Glomerular visceral epithelial cell (primary cell): Measurements from ENCODE around the gene TMEM184C.

Experiments
- DNase-seq: peaks from one replicate; pipeline ENCODE4 v3.0.0-alpha.2; 2016; ENCODE audit errors: extremely low spot score

Gene TMEM184C

DNA sequence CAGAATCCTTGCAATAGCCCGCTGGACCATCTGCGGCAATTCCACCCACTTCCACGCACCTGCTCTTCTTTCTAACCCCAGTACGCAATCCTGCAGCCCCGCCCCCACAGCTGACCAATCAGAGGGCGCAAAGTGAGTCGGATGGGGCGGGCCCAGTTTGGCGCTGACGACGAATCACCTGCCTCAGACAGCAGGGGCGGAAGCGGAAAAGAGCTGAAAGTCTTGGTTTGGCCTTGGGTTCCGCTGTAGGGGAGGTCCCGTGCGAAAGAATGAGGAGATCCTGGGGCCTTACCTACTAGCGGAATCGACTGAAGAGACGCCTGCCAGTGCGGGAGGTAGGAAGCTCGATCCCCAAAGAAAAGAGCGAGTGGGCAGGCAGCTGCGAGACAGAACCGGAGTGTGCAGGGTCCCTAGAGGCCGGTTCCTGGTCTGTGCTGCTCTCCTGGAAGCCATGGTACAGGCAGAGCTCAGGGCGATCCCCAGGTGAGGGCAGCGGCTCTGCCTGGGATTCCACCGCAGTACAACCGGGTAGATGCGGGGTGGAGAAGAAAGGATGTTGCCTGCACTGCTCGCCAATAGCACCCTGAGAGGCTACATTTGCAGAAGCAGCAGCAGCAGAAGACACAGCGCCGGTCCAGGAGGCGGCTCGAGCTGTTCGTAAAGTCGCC, at the start of gene TMEM184C:
TMEM184C (plus strand) TSS at position 225 of the 668 bp plus-strand sequence. CDS start 560 bp downstream, outside the sequence.
- peak; percentile 97 for DNase-seq

DNA sequence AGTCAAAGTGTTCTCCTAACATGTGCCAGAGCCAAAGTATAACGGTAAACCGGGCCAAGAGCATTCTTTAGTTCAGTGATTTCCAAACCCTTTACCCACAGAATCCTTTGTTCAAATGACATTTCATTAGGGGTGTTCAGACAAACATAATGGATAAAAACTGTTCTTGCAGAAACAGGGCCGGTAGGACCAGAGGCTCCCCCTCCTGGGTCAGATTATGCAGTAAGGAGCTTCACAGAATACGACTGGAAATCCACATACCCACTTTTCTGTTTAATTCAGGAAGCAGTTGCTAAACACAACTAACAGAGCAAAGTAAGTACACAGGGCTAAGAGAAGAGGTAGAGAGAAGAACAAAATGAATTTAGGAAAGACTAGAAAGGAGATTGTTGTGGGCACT, 46.6 kb upstream of the TMEM184C start:
- no peak for DNase-seq

DNA sequence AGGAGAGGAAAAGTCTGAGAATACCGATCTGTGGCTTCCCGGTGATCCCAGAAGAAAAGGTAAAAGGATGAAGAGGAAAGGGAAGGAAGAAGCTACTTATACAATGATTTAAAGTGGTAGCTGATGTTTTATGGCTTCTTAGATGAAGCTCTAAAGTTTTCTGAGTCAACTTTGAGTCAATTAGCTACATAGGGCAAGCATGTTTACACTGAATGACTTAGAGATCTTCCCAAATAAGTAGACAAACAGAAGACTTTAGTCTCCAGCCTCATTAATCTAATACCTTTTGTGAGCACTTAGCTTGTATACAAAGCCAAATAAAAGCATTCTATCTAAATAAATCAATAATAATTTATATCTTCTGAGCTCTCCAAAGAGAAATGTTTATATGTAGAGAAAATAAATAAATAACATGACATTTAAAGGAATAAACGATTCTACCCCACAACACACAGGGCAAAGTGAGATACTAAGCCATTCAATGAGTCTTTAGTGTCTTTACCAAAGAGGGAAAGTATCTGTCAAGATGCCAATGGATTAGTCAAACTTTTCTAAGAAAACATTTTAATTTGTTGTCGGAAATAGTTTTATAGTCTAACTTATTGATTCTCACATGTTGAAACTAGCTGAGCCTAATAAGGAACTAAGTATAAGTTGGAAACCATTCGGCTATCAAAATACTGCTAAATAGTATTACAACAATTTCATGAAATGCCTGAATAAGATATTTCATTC, 46.0 kb upstream of the TMEM184C start:
- no peak for DNase-seq

DNA sequence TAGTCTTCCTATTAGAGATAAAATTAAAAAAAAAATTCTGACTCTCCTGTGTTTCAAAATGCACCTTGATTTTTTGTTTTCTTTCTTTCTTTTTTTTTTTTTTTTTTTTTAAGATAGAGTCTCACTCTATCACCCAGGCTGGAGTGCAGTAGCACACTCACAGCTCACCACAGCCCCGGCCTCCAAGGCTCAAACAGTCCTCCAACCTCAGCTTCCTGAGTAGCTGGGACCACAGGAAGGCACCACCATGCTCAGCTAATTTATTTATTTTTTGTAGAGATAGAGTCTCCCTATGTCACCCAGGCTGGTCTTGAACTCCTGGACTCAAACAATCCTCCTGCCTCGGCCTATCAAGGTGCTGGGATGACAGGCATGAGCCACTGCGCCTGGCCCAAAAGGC, 41.1 kb upstream of the TMEM184C start:
- no peak for DNase-seq

DNA sequence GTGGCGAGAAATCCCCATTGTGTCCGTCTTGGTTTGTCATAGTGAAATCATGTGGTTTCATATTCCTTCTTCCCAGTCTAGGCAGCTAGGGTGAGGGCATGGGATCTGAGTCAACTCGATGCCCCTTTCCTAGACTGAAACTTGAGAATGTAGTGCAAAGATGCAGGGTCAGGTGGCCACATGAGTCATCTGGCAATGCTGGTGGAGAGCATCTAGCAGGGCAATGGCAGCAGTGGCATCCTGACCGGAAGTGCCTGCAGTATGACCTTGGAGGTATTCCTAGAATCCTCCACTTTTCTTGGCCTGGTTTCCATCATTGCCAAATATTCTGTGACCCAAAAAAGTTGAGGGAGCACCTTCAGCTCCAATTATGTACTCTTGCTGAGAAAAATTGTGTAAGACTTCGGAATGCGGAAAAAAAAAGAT, 39.1 kb upstream of the TMEM184C start:
- DNase-seq = peak; percentile 95

DNA sequence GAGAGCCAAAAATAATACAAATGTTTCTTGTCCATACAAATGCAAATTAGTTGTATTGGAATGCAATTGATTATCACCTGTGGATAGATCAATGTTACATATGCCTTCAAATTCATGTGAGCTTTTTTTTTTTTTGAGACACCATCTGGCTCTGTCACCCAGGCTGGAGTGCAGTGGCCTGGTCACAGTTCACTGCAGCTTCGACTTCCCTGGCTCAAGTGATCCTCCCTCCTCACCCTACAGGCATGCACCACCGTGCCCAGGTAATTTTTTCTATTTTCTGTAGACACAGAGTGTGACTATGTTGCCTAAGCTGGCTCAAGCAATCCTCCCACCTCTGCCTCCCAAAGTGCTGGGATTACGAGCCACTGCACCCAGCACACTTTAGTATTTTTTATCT, 38.6 kb upstream of the TMEM184C start:
- DNase-seq = no peak

DNA sequence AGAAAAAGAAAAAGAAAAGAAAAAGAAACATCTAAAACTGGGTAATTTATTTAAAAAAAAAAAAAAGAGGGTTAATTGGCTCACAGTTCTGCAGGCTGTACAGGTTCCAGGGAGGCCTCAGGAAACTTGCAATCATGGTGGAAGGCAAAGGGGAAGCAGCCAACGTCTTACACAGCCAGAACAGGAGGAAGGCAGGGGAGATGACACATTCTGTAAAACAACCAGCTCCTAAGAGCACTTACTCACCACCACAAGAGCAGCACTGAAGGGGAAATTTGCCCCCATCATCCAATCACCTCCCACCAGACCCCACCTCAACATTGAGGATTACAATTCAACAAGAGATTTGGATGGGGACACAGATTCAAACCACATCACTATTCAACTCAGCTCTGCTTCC, 36.8 kb upstream of the TMEM184C start:
- no peak for DNase-seq

DNA sequence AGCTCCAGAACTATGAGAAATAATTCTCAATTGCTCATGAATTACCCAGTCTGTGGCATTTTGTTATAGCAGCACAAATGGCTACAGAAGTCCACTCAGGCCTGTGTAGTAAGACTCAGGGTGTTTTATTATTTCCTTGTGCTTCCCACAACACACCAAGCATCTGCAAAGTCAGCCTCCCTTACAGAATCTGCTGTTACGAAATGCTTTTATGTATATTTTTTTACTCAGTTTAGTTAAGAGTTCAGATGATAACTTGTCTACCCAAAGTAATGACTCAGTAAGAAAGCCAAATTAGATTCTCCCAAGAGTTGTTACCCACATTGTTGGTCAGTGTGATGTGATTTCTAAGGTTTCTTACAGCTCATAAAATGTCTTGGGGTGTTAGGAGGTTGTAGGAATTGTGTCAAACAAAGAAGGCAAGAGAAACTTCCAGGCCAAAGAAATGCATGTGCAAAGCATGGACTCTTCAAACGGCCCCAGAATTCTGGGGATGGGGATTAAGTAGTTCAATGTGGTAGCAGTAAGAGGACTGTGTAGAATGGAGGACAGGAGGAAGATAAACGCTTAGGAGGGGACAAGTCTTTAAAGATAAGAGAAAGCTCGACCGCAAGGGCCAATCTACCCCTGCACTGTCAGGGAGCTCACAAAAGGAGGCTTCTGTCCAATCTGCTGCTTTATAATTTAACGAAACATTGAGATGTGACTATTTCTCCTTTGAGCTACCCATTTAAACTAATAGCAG, 35.4 kb upstream of the TMEM184C start:
- no peak for DNase-seq

DNA sequence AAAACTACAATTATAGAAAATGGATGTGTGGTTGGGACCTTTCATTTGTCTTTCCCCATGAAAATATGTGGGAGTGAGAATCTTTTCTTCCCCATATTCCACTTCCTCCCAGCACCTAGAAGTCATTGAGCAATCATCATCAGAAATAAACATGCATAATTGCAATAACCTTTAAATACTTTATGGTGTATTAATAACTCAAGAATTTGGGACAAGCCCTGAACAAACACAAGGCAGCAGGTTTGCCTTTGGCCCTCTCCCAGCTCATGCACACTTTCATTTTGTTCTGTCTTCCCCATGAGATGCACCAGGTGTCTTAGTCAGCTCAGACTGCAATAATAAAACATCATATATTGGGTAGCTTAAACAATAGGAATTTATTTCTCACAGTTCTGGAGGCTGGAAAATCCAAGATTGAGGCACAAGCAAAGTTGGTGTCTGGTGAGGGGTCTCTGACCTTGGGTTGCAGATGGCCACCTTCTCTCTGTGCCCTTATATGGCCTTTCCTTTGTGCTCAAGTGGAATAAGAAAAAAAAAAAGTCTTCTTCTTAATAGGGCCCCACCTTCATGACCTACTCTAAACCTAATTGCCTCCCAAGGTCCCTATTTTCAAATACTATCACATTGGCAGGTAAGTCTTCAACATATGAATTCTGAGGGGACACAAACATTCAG, 34.7 kb upstream of the TMEM184C start:
- DNase-seq = no peak

DNA sequence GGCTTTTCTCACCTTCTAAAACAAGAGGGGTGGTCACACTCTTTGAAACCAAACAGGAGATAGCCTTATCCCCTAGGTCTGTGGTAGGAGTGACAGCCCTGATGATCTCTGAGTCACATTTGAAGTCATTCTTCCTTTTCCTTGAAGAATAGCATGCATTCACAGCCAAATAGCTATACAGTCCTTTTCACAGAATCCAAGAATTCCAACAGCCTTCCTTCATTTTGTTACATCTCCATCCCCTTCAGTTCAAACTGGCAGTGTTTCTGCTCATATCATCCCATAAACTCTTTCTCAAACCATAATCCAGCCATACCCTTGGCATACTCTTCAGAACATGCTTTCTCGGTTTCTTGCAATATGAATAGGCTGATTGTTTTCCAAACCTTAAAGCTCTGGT, 33.3 kb upstream of the TMEM184C start:
- DNase-seq = no peak

DNA sequence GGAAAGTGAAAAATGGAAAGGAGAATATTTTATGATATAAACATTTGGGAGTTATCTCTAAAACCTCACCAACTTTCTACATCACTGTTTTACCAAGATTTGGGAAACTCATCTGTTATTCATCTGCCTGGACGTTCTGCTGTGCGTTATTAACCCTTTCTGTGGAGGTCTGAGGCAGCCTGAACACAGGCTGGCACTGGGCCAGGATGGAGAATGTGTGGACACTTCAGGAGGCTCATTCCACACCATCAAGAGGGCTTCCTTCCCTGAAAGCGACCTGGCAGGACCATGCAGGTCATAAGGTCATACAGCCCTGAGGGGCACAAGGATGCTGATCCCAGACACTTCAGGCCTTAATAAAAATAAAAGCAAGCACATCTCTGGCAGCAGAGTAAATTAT, 31.2 kb upstream of the TMEM184C start:
- no peak for DNase-seq

DNA sequence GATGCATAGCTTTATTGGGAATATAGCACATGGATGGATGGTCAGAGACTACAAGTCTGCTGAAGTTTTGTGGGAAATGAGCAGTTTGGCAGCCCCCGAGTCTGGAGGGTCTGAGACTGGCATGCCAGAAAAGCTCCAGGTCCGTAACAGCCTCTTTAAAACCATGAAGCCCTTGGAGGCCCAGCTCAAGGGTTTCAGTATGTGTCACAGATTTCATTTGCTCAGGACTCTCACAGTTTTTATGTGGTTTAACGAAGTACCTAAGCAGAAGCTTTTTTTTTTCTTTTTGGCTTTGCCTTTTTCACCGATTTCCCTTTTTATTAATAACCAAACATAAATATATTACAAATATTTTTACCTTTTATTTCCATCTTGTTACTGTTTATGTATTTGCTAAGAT, 30.6 kb upstream of the TMEM184C start:
- no peak for DNase-seq

DNA sequence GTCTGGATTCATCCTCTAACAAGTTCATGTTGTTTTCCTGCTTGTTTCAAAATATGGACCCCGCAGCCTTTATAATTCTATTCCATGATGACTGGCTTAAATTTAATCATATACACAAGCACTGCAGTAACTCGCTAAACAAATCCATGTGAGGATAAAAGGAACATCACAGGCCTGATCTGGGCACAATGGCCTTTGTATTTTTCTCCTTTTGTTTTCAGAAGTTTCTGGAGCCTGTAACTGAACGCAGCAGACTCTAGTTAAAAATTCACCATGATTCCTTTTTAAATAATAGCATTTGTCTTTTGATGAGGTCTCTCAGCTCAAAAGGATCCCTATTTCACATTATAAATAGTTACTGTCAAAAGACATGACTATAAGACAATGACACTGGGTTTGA, 30.2 kb upstream of the TMEM184C start:
- no peak for DNase-seq

DNA sequence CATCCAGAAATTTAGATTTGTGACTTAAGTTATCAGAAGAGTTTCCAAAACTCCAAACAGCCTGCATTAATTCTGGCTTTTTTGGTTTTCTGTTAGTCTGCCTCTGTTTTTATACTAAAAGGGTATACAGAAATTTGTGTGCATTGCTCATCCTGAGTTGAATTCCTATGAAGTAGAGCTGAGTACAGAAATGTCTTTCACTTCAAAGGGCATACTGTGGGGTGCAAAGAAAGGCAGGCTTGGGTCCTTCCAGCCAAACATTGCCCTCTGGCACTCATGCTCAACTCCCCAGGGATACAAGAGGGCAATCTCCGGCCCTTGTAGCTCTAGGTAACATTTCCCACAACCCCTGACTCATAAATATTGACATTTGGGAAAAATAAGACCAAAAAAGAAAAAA, 27.6 kb upstream of the TMEM184C start:
- no peak for DNase-seq

DNA sequence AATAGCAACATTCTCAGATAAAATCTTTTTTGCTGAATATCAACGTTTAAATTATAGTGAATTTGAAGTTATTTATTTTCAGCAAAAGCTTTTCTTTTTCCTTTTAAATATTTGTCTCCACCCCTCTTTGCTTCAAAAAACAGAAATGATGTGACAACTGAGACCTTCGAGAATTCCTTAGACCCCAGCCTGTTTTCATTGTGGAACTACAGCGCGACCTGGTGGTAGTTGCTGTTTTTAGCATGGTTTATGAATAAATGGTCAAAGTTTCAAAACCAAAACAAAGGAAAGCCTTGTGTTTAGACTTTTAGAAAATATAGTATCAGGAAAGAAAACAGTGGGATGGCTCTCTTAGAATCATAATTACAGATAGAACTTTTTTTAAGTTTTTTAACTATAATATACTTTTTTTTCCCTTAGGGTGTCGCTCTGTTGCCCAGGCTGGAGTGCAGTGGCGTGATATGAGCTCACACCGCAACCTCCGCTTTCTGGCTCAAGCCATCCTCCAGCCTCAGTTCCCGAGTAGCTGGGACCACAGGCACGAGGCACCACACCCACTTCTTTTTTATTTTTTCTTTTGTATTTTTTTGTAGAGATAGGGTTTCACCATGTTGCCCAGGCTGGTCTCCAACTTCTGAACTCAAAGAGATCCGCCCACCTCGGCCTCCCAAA, 26.8 kb upstream of the TMEM184C start:
- peak; percentile 71 for DNase-seq

DNA sequence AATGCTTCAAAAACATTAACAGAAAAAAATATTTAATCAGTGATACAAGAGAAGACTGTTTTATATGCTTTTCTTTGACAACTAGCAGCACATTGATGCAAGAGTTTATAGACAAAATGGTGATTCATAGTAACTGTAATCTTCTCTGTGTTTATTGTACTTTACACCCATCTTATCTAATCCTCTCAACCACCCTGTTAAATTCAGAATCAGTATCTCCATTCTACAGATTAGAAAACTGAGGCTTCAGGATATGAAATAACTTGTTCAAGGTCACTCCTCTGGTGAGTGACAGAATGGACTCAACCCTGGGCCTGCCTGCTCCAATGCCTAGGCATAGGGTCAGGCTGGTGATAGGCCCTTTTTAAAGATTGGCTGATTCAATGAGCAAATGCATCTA, 26.1 kb upstream of the TMEM184C start:
- no peak for DNase-seq

DNA sequence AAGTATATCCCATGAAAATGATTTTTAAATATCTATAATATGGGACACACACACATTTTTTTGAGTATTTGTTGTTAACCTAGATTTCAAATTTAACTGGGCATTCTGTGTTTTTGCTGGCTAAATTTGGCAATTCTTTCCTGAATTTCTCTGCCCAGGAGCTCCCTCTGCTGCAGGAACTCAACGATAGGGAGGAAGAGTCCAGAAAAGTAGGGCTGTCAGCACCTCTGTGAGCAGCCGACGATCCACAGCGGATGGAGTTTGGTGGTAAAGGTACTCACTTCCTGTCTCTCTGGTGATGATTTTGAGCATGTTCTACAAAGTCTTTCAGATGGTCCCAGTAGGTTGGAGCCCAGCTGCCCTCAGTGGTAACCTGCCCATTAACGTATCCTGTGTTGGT, 23.1 kb upstream of the TMEM184C start:
- no peak for DNase-seq

DNA sequence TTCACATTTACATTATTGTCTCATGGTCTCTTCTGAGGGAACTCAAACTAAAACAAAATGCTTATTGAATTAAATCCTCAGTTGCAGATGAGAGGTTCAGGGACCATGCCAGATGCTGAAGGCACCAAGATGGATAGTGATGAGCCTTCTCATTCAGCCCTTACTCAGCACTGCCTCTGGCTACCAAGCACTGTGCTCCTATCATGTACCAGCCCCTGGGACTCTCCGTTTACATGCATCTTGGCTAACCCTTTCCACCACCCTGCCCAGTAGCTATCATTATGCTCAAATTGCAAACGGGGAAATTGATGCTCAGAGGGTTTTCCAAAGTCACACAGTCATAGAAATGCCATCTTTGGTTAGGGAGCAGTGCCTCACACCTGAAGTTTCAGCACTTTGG, 22.6 kb upstream of the TMEM184C start:
- DNase-seq = no peak

DNA sequence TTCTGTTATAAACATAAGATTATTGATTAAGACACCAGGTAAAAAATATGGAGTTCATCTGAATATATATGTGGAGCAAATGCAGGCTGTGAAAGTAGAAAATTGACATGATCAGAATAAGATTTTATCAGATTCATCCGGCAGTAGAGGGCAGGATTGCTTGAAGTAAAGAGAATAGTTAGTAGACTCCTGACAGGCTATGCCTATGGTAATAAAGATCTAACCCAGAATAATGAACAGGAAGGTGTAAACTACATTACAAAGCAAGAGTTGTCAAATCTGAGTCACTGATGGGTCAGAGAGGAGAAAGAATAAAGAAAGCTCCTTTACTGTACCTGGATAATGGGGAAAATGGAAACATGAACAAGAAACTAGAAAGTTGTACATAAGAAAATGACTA, 20.8 kb upstream of the TMEM184C start:
- no peak for DNase-seq

DNA sequence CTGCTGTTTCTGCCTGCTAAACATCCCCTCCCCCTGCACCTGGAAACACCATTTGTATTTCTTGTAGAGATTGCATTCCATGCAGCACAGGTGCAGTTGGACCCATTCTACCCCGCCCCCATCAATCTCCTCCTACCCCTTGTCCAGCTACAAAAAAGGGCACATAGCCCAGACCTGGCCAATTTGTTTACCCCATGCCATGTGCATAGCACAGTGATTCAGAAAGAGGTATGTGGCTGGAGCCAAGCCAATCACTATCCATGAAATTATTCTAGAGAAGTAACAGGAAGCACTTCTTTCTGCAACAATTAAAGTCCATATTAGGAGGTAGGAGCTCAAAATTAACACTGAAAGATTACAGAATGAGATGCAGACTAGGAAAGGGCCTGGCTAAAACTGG, 20.2 kb upstream of the TMEM184C start:
- peak; percentile 74 for DNase-seq

DNA sequence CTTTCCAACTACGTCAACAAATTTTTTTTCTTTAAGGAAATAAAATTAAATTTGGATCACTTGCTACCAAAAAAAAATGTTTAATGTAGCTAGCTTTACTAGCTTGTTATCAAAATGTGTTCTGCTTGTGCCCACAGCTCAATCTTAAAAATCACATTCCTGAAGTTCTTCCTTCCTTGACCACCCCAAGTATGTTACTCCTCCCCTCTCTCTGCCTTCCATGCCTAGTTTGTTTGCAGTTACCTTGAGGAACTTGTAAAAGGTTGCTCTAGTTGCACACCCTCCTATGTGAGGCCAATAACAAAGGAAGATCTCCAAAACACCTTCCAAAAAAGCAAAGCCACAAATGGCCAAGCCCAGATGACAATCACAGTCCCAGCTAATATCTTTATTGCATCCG, 19.6 kb upstream of the TMEM184C start:
- DNase-seq = no peak

DNA sequence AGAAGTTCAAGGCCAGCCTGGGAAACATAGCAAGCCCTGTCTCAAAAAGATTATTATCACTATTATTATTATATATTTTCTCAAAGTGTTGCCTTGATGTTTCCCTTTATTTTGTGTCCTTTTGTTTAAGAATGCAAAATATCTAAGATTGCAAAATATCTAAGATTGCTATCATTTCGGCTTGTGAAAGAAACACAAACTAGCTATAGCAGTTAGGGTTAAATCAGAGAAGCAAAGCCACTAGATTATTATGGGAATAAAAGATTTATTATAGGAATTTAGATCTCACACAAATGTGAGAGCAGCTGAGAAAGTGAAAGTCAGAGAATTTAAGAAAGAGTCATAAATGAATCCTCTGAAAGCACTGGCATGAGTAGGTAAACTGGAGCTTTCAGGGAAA, 18.0 kb upstream of the TMEM184C start:
- no peak for DNase-seq
